HepG2 (cell line): Measurements from ENCODE around the gene CSF1R. TPM values are rescaled to one million over a fixed set of nuclear protein-coding genes. Genes with fewer than 3 reads are reported as not detected.
"Not testable (repeated sequence)": the region's sequence is repeated elsewhere in the genome, so short reads cannot be mapped to it uniquely, and the experiment has no call there.

Experiments
- ATAC-seq: fragments of 200-7000 bp; cut with Tn5 transposase; 3 replicates; pipeline ENCODE4 v1.9.1; 2020; ENCODE audit warnings: mild to moderate bottlenecking, moderate library complexity
- BruUV-seq: library from RNA; stranded (reverse); fragments of 400-500 nt; replicated peaks from 2 replicates; lab custom pipeline; 2021; lab: Mats Ljungman, UMichigan
- CTCF ChIA-PET: fragments of 300-600 bp; formaldehyde crosslinking; extraction: SDS; loops from one replicate; lab custom pipeline; 2021; ENCODE audit warnings: low total read pairs, inconsistent platforms, low intra/inter-chr PET ratio; lab: Yijun Ruan, JAX
- POLR2A ChIA-PET: fragments of 350-600 bp; sonication (Branson Sonifier 250); formaldehyde crosslinking; loops from one replicate; lab custom pipeline; 2020; ENCODE audit warnings: antibody characterized with exemption, inconsistent platforms; lab: Yijun Ruan, JAX
- DNase-seq: peaks from one replicate; pipeline ENCODE4 v3.0.0-alpha.2; 2015; ENCODE audit warnings: low spot score
- FAIRE-seq: peaks from 3 replicates; lab custom pipeline; 2011; peaks lifted over from hg19 to GRCh38; lab: Jason Lieb, UNC
- H2AFZ ChIP-seq: one replicate; pipeline ENCODE4 v1.6.1; 2011; ENCODE audit warnings: low read length, inconsistent platforms
- H3K27ac ChIP-seq: fragments of 300-600 bp; 3 replicates; pipeline ENCODE4 v1.8.0; 2011; ENCODE audit warnings: mixed run types, mild to moderate bottlenecking, mixed read lengths, low read length, inconsistent platforms; ENCODE audit not compliant: insufficient read depth; ENCODE audit errors: extremely low read length
- H3K27me3 ChIP-seq, 2 experiments: fragments of 200-600 bp in 1 of 2; 2 replicates in 1 of 2; 3 replicates in 1 of 2; pipeline versions ENCODE4 v1.6.0 to v1.8.0; 2011; ENCODE audit warnings: low read length in 2 of 2, mild to moderate bottlenecking in 2 of 2, moderate library complexity in 2 of 2, inconsistent platforms in 1 of 2; ENCODE audit not compliant: insufficient read depth in 2 of 2, control insufficient read depth in 1 of 2
- H3K36me3 ChIP-seq, 2 experiments: fragments of 200-600 bp in 1 of 2; replicated peaks in 1 of 2; 2 replicates in 1 of 2; 3 replicates in 1 of 2; pipeline versions ENCODE4 v1.5.1 to v1.8.0; 2011; ENCODE audit warnings: low read length in 2 of 2, inconsistent platforms in 1 of 2; ENCODE audit not compliant: insufficient read depth in 2 of 2, control insufficient read depth in 1 of 2
- H3K4me1 ChIP-seq: 2 replicates; pipeline ENCODE4 v1.5.1; 2012; ENCODE audit warnings: low read length, inconsistent platforms; ENCODE audit not compliant: insufficient read depth
- H3K4me2 ChIP-seq: 2 replicates; pipeline ENCODE4 v1.6.0; 2011; ENCODE audit warnings: low read depth, low read length, inconsistent platforms
- H3K4me3 ChIP-seq, 3 experiments: fragments of 200-600 bp in 1 of 3; sonication (generic), shearing (Covaris generic) in 1 of 3; replicated peaks in 1 of 3; 2 replicates each; pipeline ENCODE4 v1.5.1; 2011 to 2016; ENCODE audit warnings: low read length in 3 of 3, inconsistent platforms in 2 of 3, low read depth in 2 of 3, mild to moderate bottlenecking in 2 of 3, control low read depth in 1 of 3, mixed read lengths in 1 of 3; ENCODE audit not compliant: insufficient read depth in 1 of 3
- H3K79me2 ChIP-seq: one replicate; pipeline ENCODE4 v1.6.1; 2011; ENCODE audit warnings: low read length, inconsistent platforms; ENCODE audit not compliant: insufficient read depth
- H3K9ac ChIP-seq: 2 replicates; pipeline ENCODE4 v1.6.0; 2011; ENCODE audit warnings: mild to moderate bottlenecking, low read depth, low read length, inconsistent platforms; ENCODE audit not compliant: insufficient read depth
- H3K9me3 ChIP-seq: 2 replicates; pipeline ENCODE4 v1.5.1; 2012; ENCODE audit warnings: mild to moderate bottlenecking, low read length
- H4K20me1 ChIP-seq: 2 replicates; pipeline ENCODE4 v1.6.0; 2011; ENCODE audit warnings: inconsistent platforms, mild to moderate bottlenecking, low read length, moderate library complexity; ENCODE audit not compliant: insufficient read depth
- ASH2L ChIP-seq: fragments of 300-600, 200-600 bp; sonication (generic); IDR thresholded peaks from 2 replicates; pipeline ENCODE4 v1.7.0; 2017; ENCODE audit warnings: low read depth, mild to moderate bottlenecking, moderate library complexity, mixed read lengths, low read length; ENCODE audit not compliant: insufficient read length
- ATF5 ChIP-seq: sonication (generic); formaldehyde crosslinking; IDR thresholded peaks from 2 replicates; pipeline ENCODE4 v1.4.0; 2020; ENCODE audit warnings: mild to moderate bottlenecking, low read depth, missing genetic modification reagents
- HOXA3 ChIP-seq: sonication (generic); formaldehyde crosslinking; IDR thresholded peaks from 2 replicates; pipeline ENCODE4 v1.5.0; 2020; ENCODE audit warnings: missing genetic modification reagents
- KAT2B ChIP-seq: fragments of 150-350 bp; IDR thresholded peaks from 2 replicates; pipeline ENCODE4 v1.6.1; 2014; ENCODE audit warnings: low read depth, low read length, borderline replicate concordance
- KDM3A ChIP-seq: IDR thresholded peaks from 2 replicates; pipeline ENCODE4 v1.6.1; 2018; ENCODE audit warnings: low read depth, missing compliant biosample characterization
- SMARCE1 ChIP-seq: fragments of 450-650 bp; IDR thresholded peaks from 2 replicates; pipeline ENCODE4 v1.6.1; 2017; ENCODE audit warnings: borderline replicate concordance
- TEAD3 ChIP-seq: optimal IDR thresholded peaks from 2 replicates; pipeline ENCODE3; 2016; ENCODE audit warnings: borderline replicate concordance
- THAP7 ChIP-seq: sonication (generic); formaldehyde crosslinking; IDR thresholded peaks from 2 replicates; pipeline ENCODE4 v1.8.1; 2023; ENCODE audit warnings: mild to moderate bottlenecking, missing genetic modification reagents
- ZNF136 ChIP-seq: sonication (generic); formaldehyde crosslinking; IDR thresholded peaks from 2 replicates; pipeline ENCODE4 v1.8.1; 2022; ENCODE audit warnings: low read depth, mild to moderate bottlenecking, moderate library complexity, missing genetic modification reagents
- ZNF18 ChIP-seq: sonication (generic); formaldehyde crosslinking; IDR thresholded peaks from 2 replicates; pipeline ENCODE4 v1.8.0; 2022; ENCODE audit warnings: mild to moderate bottlenecking, missing genetic modification reagents; ENCODE audit not compliant: insufficient replicate concordance
- ZNF331 ChIP-seq: sonication (generic); formaldehyde crosslinking; IDR thresholded peaks from 2 replicates; pipeline ENCODE4 v1.4.0; 2020; ENCODE audit warnings: missing genetic modification reagents
- ZNF414 ChIP-seq: sonication (generic); formaldehyde crosslinking; IDR thresholded peaks from 2 replicates; pipeline ENCODE4 v1.5.0; 2020; ENCODE audit warnings: missing genetic modification reagents
- ZSCAN22 ChIP-seq: sonication (generic); formaldehyde crosslinking; IDR thresholded peaks from 2 replicates; pipeline ENCODE4 v1.4.0; 2020; ENCODE audit warnings: mild to moderate bottlenecking, missing genetic modification reagents
- WGBS: methylation state at CpG from one replicate; pipeline ENCODE4 v1.1.6; 2017; ENCODE audit warnings: low lambda C conversion rate; 5-methylcytosine and 5-hydroxymethylcytosine counted together
- in situ Hi-C: cut with HindIII; loops from 2 replicates; pipeline ENCODE4 v1.10.0; 2017; ENCODE audit warnings: low pct_unique_long_range_greater_than_20kb; ENCODE audit not compliant: extremely low pct_ligation_motif_present
- intact Hi-C: fragments of 100-400 bp; cut with micrococcal nuclease; formaldehyde crosslinking; loops from one replicate; pipeline ENCODE4 v1.10.0; 2022; ENCODE audit not compliant: unreplicated experiment
- polyA plus RNA-seq, 8 experiments: library from polyadenylated mRNA; depleted of rRNA in 3 of 8; stranded (reverse) in 7 of 8; unstranded in 1 of 8; fragments of >200 nt; fragmentation: Illumina TruSeq in 4 of 8; extraction: Trizol in 4 of 8; gene quantifications; 2 replicates each; pipeline versions ENCODE4 v1.2.1 to v1.2.3, GENCODE V29; 2011 to 2016; ENCODE audit warnings: low read depth in 4 of 8, missing spikeins in 1 of 8, mixed read lengths in 1 of 8; ENCODE audit not compliant: insufficient read depth in 1 of 8
- total RNA-seq, 5 experiments: library from RNA; depleted of rRNA; stranded (reverse); fragments of >200 nt; fragmentation: Illumina TruSeq; extraction: Trizol; gene quantifications; 2 replicates each; pipeline ENCODE4 v1.2.3, GENCODE V29; 2016; ENCODE audit warnings: low read depth in 1 of 5

The CSF1R gene
- total and polyA plus RNA-seq, 2 of the 13 experiments (the other 11 are each of a cell fraction or from before 2014, with no cell fraction given): 0.01 TPM; not detected in 1

- TF ChIP-seq ATF5 (CRISPR knock-in tag): no peak
- no peak for TF ChIP-seq ZSCAN22 (CRISPR knock-in tag)
- no peak for TF ChIP-seq ZNF331 (CRISPR knock-in tag)
- no peak for TF ChIP-seq ZNF414 (CRISPR knock-in tag)
- TF ChIP-seq ASH2L: no peak
- TF ChIP-seq TEAD3: no peak
- TF ChIP-seq, all 625 proteins: peak for 0
Measured at GRCh38 chr5:150034662-150035061, 51.7 kb downstream of the CSF1R start (continued).

GRCh38 chr5:150033334-150033733 lies 53.0 kb downstream of the CSF1R start:
- no peak for FAIRE-seq
- ChIA-PET CTCF (no interaction called here), POLR2A (no interaction called here)
- intact Hi-C loops (no loop called here), in situ Hi-C loops (no loop called here)
- Histone ChIP-seq H3K4me2 (no peak overlapping the region), H3K9me3 (no peaks in the 10 kb centered on the region), H3K36me3 (peaks cover 37 to 89% of the 10 kb centered on the region in 2 experiments), H4K20me1 (no peaks in the 10 kb centered on the region), H3K79me2 (no peaks in the 10 kb centered on the region), H3K4me3 (no peak overlapping the region), H3K4me1 (no peaks in the 10 kb centered on the region), H3K27ac (no peak overlapping the region), H2AFZ (no peak overlapping the region), H3K27me3 (no peaks in the 10 kb centered on the region), H3K9ac (no peak overlapping the region)
- TF ChIP-seq SMARCE1 (no peak), HOXA3 (no peak), ZNF136 (CRISPR knock-in tag) (no peak), THAP7 (CRISPR knock-in tag) (no peak), ZNF18 (CRISPR knock-in tag) (no peak), KDM3A (no peak), KAT2B (no peak)
- no TSS peak for BruUV-seq
- no peak for DNase-seq
- ATAC-seq: no peak
- WGBS: 96% methylated on average over 4 of the region's 4 CpGs

- FAIRE-seq, H3K79me2 ChIP-seq, H3K9me3 ChIP-seq, CTCF ChIA-PET, H3K9ac ChIP-seq, H2AFZ ChIP-seq, H3K4me2 ChIP-seq, in situ Hi-C loops, H4K20me1 ChIP-seq, H3K27me3 ChIP-seq, DNase-seq, H3K4me3 ChIP-seq, BruUV-seq, ATAC-seq: not testable (repeated sequence)
- Histone ChIP-seq H3K36me3 (peaks cover 26 to 69% of the 10 kb centered on the region in 2 experiments), H3K27ac (peak overlapping the region; percentile 92), H3K4me1 (peaks cover 41% of the 10 kb centered on the region)
- POLR2A ChIA-PET: interaction anchor here (0.6 to 2.5 kb wide), 3 partner anchors 8 to 110 kb away, joined by 3 to 18 read pairs (median 7); no protein-coding TSS in a partner anchor
- WGBS: 95% methylated on average over 1 of the region's 1 CpG
- intact Hi-C loops: loop anchor here (10.0 kb wide), 1 partner anchor 327 kb away; the partner anchor contains the start of gene TCOF1
Measured at GRCh38 chr5:150028047-150028446, 58.3 kb downstream of the CSF1R start.
